ENCODE measurements around the gene HINT3.
A peak's percentile ranks its signal among the peaks of the same experiment; 100 is the strongest.
"Not testable (repeated sequence)": the region's sequence is repeated elsewhere in the genome, so short reads cannot be mapped to it uniquely, and the experiment has no call there.

HINT3 gene

GRCh38 chr6:125956506-125957390 lies at the start of gene HINT3:
TSS of gene HINT3 (plus strand) at chr6:125956770. CDS start at chr6:125956978, 208 bp downstream.
- DNase-seq (ENCODE audit: low read depth in 2 of 2): peak; percentile 88

GRCh38 chr6:125910527-125910926 lies 46.0 kb upstream of the HINT3 start:
- no peak for DNase-seq (ENCODE audit: low read depth in 2 of 2)

GRCh38 chr6:125911051-125911451 lies 45.5 kb upstream of the HINT3 start:
- DNase-seq (ENCODE audit: low read depth in 2 of 2): not testable (repeated sequence)

- not testable (repeated sequence) for DNase-seq (ENCODE audit: low read depth in 2 of 2)
Measured at GRCh38 chr6:125912430-125912829, 44.1 kb upstream of the HINT3 start.

GRCh38 chr6:125913145-125913544 lies 43.4 kb upstream of the HINT3 start:
- DNase-seq (ENCODE audit: low read depth in 2 of 2): no peak

GRCh38 chr6:125913864-125914351 lies 42.7 kb upstream of the HINT3 start:
- DNase-seq (ENCODE audit: low read depth in 2 of 2): peak; percentile 72 to 73

GRCh38 chr6:125918230-125918629 lies 38.3 kb upstream of the HINT3 start:
- no peak for DNase-seq (ENCODE audit: low read depth in 2 of 2)

- DNase-seq (ENCODE audit: low read depth in 2 of 2): no peak
Measured at GRCh38 chr6:125918681-125919566, 37.6 kb upstream of the HINT3 start.

- DNase-seq (ENCODE audit: low read depth in 2 of 2): no peak
Measured at GRCh38 chr6:125919618-125920017, 37.0 kb upstream of the HINT3 start.

GRCh38 chr6:125922322-125922860 lies 34.2 kb upstream of the HINT3 start:
- DNase-seq (ENCODE audit: low read depth in 2 of 2): no peak

- DNase-seq (ENCODE audit: low read depth in 2 of 2): no peak
Measured at GRCh38 chr6:125923366-125923877, 33.1 kb upstream of the HINT3 start.

- no peak for DNase-seq (ENCODE audit: low read depth in 2 of 2)
Measured at GRCh38 chr6:125924169-125924568, 32.4 kb upstream of the HINT3 start.

- no peak for DNase-seq (ENCODE audit: low read depth in 2 of 2)
Measured at GRCh38 chr6:125924697-125925358, 31.7 kb upstream of the HINT3 start.

- DNase-seq (ENCODE audit: low read depth in 2 of 2): no peak
Measured at GRCh38 chr6:125926711-125927110, 29.9 kb upstream of the HINT3 start.

GRCh38 chr6:125927761-125928160 lies 28.8 kb upstream of the HINT3 start:
- DNase-seq (ENCODE audit: low read depth in 2 of 2): no peak

- DNase-seq (ENCODE audit: low read depth in 2 of 2): no peak
Measured at GRCh38 chr6:125930765-125931418, 25.7 kb upstream of the HINT3 start.

GRCh38 chr6:125931733-125932450 lies 24.7 kb upstream of the HINT3 start:
- no peak for DNase-seq (ENCODE audit: low read depth in 2 of 2)

- DNase-seq (ENCODE audit: low read depth in 2 of 2): no peak
Measured at GRCh38 chr6:125932451-125932795, 24.1 kb upstream of the HINT3 start.

- not testable (repeated sequence) for DNase-seq (ENCODE audit: low read depth in 2 of 2)
Measured at GRCh38 chr6:125935520-125935919, 21.1 kb upstream of the HINT3 start.

- DNase-seq (ENCODE audit: low read depth in 2 of 2): no peak
Measured at GRCh38 chr6:125939026-125939425, 17.5 kb upstream of the HINT3 start.
